K562 (cell line): ENCODE measurements around the gene AGR2. TPM values are rescaled to one million over a fixed set of nuclear protein-coding genes. Genes with fewer than 3 reads are reported as not detected.

Source experiments
- ATF7 ChIP-seq: fragments of 450-650 bp; IDR thresholded peaks from 2 replicates; pipeline ENCODE4 v1.7.1; 2014; ENCODE audit warnings: mild to moderate bottlenecking, moderate library complexity
- BMI1 ChIP-seq: fragments of 150-350 bp; IDR thresholded peaks from 2 replicates; pipeline ENCODE4 v1.6.1; 2014; ENCODE audit warnings: low read length
- FIP1L1 ChIP-seq: fragments of 200-400 bp; formaldehyde crosslinking; IDR thresholded peaks from 2 replicates; pipeline ENCODE4 v1.6.1; 2018; ENCODE audit warnings: mild to moderate bottlenecking, low read depth, low read length; ENCODE audit not compliant: poor library complexity, severe bottlenecking
- MCM5 ChIP-seq: fragments of 450-650 bp; IDR thresholded peaks from 2 replicates; pipeline ENCODE4 v1.6.1; 2016; ENCODE audit warnings: low read depth
- RBM14 ChIP-seq: fragments of 200-400 bp; formaldehyde crosslinking; IDR thresholded peaks from 2 replicates; pipeline ENCODE4 v1.6.1; 2018; ENCODE audit warnings: low read depth, mild to moderate bottlenecking, low read length, moderate library complexity, borderline replicate concordance; ENCODE audit not compliant: insufficient read depth
- ZNF3 ChIP-seq: fragments of 250-450 bp; sonication (Bioruptor Pico); IDR thresholded peaks from 2 replicates; pipeline ENCODE4 v1.5.0; 2021; ENCODE audit warnings: mild to moderate bottlenecking, moderate library complexity
- ZNF699 ChIP-seq: fragments of 250-450 bp; sonication (Bioruptor Pico); IDR thresholded peaks from 2 replicates; pipeline ENCODE4 v1.8.0; 2021; ENCODE audit warnings: mild to moderate bottlenecking, moderate library complexity; ENCODE audit not compliant: insufficient replicate concordance
- polyA plus RNA-seq, 8 experiments: library from polyadenylated mRNA; depleted of rRNA in 4 of 8; stranded (reverse) in 5 of 8; unstranded in 3 of 8; fragments of >200 nt; fragmentation: Nextera tagmentation in 2 of 8; fragmentation: Illumina TruSeq in 1 of 8; extraction: Ambion mirVana in 2 of 8; extraction: Trizol in 1 of 8; gene quantifications; 2 replicates each; pipeline versions ENCODE4 v1.2.1 to v1.2.3, GENCODE V29; 2011 to 2014; ENCODE audit warnings: inconsistent platforms in 1 of 8, missing spikeins in 1 of 8
- total RNA-seq, 7 experiments: library from RNA; depleted of rRNA in 6 of 7; stranded (reverse); fragments of >200 nt in 6 of 7; fragmentation: Illumina TruSeq in 2 of 7; extraction: Trizol in 2 of 7; gene quantifications; 2 replicates each; pipeline versions ENCODE4 v1.2.1 to v1.2.3, GENCODE V29; 2011 to 2021; ENCODE audit warnings: low replicate concordance in 1 of 7
- TF ChIP-seq, protein P1 (sequence below), 2 experiments: fragments of 450-650 bp in 1 of 2; sonication (generic) in 1 of 2; formaldehyde crosslinking in 1 of 2; IDR thresholded peaks; 2 replicates each; pipeline versions ENCODE4 v1.7.1 to v1.9.0; 2016 to 2022; ENCODE audit warnings: inconsistent platforms in 1 of 2, mild to moderate bottlenecking in 1 of 2, missing genetic modification reagents in 1 of 2
- TF ChIP-seq, protein P2 (sequence below): sonication (generic); formaldehyde crosslinking; IDR thresholded peaks from 2 replicates; pipeline ENCODE4 v1.8.1; 2023; ENCODE audit warnings: mild to moderate bottlenecking, missing genetic modification reagents
- TF ChIP-seq, protein P3 (sequence below), 2 experiments: IDR thresholded peaks; 2 replicates each; pipeline ENCODE4 v1.6.1; 2012; ENCODE audit warnings: improper control_type of control experiment in 2 of 2, low read depth in 2 of 2, low read length in 2 of 2, borderline replicate concordance in 1 of 2

The AGR2 gene
- total and polyA plus RNA-seq, 9 of the 15 experiments (the other 6 are each of a cell fraction or from before 2014, with no cell fraction given): 0.66 TPM; not detected in 8

DNA sequence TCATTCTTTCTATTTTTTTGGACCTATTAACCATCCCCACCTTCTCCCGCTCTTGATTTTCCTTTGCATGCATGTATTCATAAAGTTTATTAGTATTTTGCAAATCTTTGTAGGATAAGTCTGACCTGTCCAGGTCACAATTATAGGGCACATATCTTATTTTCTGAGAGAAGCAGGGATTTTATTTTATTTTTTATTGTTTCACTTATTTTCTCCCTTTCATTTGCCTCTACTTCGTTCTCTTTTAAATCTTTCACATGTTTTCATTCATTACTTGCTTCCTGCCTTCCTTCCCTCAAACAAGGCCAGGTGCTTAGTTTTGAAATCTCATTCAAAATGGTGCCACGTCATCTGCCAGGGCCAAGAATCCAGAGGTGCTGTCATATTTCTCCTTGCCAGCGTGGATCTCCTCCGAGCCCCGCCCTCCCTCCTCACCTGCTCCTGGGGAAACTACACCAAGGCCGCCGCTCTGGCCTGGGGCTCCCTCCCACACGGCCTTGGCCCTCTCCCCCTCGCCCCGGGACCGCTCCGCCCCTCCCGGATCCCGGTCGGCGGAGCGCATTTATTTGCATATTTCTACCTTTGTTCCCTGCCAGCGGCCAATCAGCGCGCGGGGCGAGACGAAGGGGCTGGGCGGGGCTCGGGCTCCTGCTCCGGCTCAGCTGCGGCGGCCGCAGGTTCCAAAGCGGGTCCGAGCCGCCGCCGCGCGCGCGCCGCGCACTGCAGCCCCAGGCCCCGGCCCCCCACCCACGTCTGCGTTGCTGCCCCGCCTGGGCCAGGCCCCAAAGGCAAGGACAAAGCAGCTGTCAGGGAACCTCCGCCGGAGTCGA lies 51.5 kb downstream of the AGR2 start, which contains the start of gene TSPAN13 (continued):
- TF ChIP-seq, protein P1, sequence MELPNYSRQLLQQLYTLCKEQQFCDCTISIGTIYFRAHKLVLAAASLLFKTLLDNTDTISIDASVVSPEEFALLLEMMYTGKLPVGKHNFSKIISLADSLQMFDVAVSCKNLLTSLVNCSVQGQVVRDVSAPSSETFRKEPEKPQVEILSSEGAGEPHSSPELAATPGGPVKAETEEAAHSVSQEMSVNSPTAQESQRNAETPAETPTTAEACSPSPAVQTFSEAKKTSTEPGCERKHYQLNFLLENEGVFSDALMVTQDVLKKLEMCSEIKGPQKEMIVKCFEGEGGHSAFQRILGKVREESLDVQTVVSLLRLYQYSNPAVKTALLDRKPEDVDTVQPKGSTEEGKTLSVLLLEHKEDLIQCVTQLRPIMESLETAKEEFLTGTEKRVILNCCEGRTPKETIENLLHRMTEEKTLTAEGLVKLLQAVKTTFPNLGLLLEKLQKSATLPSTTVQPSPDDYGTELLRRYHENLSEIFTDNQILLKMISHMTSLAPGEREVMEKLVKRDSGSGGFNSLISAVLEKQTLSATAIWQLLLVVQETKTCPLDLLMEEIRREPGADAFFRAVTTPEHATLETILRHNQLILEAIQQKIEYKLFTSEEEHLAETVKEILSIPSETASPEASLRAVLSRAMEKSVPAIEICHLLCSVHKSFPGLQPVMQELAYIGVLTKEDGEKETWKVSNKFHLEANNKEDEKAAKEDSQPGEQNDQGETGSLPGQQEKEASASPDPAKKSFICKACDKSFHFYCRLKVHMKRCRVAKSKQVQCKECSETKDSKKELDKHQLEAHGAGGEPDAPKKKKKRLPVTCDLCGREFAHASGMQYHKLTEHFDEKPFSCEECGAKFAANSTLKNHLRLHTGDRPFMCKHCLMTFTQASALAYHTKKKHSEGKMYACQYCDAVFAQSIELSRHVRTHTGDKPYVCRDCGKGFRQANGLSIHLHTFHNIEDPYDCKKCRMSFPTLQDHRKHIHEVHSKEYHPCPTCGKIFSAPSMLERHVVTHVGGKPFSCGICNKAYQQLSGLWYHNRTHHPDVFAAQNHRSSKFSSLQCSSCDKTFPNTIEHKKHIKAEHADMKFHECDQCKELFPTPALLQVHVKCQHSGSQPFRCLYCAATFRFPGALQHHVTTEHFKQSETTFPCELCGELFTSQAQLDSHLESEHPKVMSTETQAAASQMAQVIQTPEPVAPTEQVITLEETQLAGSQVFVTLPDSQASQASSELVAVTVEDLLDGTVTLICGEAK (IDR thresholded peaks at IDR 0.05): peak; percentile 18; the same call in 1 of the 2 replicates
- TF ChIP-seq, protein P1 (CRISPR knock-in tag; IDR thresholded peaks at IDR 0.05): no peak
- no peak for TF ChIP-seq FIP1L1
- TF ChIP-seq RBM14: no peak
- TF ChIP-seq MCM5: no peak
- TF ChIP-seq ATF7: peak; percentile 63; the same call in 1 of the 2 replicates
- TF ChIP-seq, protein P2, sequence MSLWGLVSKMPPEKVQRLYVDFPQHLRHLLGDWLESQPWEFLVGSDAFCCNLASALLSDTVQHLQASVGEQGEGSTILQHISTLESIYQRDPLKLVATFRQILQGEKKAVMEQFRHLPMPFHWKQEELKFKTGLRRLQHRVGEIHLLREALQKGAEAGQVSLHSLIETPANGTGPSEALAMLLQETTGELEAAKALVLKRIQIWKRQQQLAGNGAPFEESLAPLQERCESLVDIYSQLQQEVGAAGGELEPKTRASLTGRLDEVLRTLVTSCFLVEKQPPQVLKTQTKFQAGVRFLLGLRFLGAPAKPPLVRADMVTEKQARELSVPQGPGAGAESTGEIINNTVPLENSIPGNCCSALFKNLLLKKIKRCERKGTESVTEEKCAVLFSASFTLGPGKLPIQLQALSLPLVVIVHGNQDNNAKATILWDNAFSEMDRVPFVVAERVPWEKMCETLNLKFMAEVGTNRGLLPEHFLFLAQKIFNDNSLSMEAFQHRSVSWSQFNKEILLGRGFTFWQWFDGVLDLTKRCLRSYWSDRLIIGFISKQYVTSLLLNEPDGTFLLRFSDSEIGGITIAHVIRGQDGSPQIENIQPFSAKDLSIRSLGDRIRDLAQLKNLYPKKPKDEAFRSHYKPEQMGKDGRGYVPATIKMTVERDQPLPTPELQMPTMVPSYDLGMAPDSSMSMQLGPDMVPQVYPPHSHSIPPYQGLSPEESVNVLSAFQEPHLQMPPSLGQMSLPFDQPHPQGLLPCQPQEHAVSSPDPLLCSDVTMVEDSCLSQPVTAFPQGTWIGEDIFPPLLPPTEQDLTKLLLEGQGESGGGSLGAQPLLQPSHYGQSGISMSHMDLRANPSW (CRISPR knock-in tag): no peak
- TF ChIP-seq, protein P3, sequence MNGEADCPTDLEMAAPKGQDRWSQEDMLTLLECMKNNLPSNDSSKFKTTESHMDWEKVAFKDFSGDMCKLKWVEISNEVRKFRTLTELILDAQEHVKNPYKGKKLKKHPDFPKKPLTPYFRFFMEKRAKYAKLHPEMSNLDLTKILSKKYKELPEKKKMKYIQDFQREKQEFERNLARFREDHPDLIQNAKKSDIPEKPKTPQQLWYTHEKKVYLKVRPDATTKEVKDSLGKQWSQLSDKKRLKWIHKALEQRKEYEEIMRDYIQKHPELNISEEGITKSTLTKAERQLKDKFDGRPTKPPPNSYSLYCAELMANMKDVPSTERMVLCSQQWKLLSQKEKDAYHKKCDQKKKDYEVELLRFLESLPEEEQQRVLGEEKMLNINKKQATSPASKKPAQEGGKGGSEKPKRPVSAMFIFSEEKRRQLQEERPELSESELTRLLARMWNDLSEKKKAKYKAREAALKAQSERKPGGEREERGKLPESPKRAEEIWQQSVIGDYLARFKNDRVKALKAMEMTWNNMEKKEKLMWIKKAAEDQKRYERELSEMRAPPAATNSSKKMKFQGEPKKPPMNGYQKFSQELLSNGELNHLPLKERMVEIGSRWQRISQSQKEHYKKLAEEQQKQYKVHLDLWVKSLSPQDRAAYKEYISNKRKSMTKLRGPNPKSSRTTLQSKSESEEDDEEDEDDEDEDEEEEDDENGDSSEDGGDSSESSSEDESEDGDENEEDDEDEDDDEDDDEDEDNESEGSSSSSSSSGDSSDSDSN (IDR thresholded peaks at IDR 0.05; ENCODE audit: borderline replicate concordance in 1 of 2, low read depth in 2 of 2, low read length in 2 of 2): no peak
- no peak for TF ChIP-seq ZNF699
- TF ChIP-seq BMI1: no peak
- TF ChIP-seq ZNF3 (CRISPR knock-in tag): no peak
